ENCODE data around the gene COL9A3. TPM values are rescaled to one million over a fixed set of nuclear protein-coding genes. Genes with fewer than 3 reads are reported as not detected.

Gene COL9A3
- polyA plus RNA-seq, 2 of the 4 experiments (the other 2 are of a cell fraction), result 0.41 to 0.49 TPM

GRCh38 chr20:62785393-62785792, 31.5 kb upstream of the COL9A3 start:
- ChIA-PET POLR2A (no interaction called here), CTCF (interaction anchor here (1.4 to 10.3 kb wide), 5 partner anchors 22 to 143 kb away, joined by 4 to 311 read pairs (median 4); partner anchors contain the start of genes NTSR1 and SLCO4A1)
- FAIRE-seq (no peak), ATAC-seq (no peak), DNase-seq (ENCODE audit: low read depth in 1 of 2, low spot score in 1 of 2) (no peak)
- 62% methylated on average over 8 of the region's 11 CpGs for WGBS (ENCODE audit: missing lambda C conversion rate)
- H3K4me3 ChIP-seq, result no peak overlapping the region
- H3K4me2 ChIP-seq, result no peak overlapping the region
- no peak overlapping the region for H3K27ac ChIP-seq
- TF ChIP-seq HOXA7 (CRISPR knock-in tag; IDR thresholded peaks at IDR 0.05) (no peak), MYC (IDR thresholded peaks at IDR 0.05; ENCODE audit: borderline replicate concordance, low read length) (no peak), JUN (IDR thresholded peaks at IDR 0.05) (no peak), RARB (CRISPR knock-in tag; IDR thresholded peaks at IDR 0.05) (no peak), POLR2A (IDR thresholded peaks at IDR 0.05; ENCODE audit: low read length) (no peak), KDM1A (IDR thresholded peaks at IDR 0.05; ENCODE audit: low read depth) (no peak)
- H3K9me3 ChIP-seq, result no peaks in the 10 kb centered on the region
- H3K4me1 ChIP-seq, result no peaks in the 10 kb centered on the region

GRCh38 chr20:62786157-62786556, 30.7 kb upstream of the COL9A3 start:
- FAIRE-seq (no peak), DNase-seq (ENCODE audit: low read depth in 1 of 2, low spot score in 1 of 2) (no peak), ATAC-seq (no peak)
- Histone ChIP-seq H3K4me3 (no peak overlapping the region), H3K4me1 (peaks cover 1% of the 10 kb centered on the region; the same call in 1 of the 3 replicates), H3K9me3 (no peaks in the 10 kb centered on the region), H3K27ac (no peak overlapping the region), H3K4me2 (no peak overlapping the region)
- CTCF ChIA-PET, result interaction anchor here (1.4 to 10.3 kb wide), 5 partner anchors 22 to 144 kb away, joined by 4 to 311 read pairs (median 4); partner anchors contain the start of genes NTSR1 and SLCO4A1
- no peak for TF ChIP-seq ZNF302 (CRISPR knock-in tag; IDR thresholded peaks at IDR 0.05)
- TF ChIP-seq JUNB (IDR thresholded peaks at IDR 0.05), result no peak
- no peak for TF ChIP-seq RCOR1 (IDR thresholded peaks at IDR 0.05; ENCODE audit: low read depth, low read length)
- TF ChIP-seq SMC3 (IDR thresholded peaks at IDR 0.05), result no peak
- no peak for TF ChIP-seq CHD2 (IDR thresholded peaks at IDR 0.05; ENCODE audit: low read length, partially characterized antibody)
- TF ChIP-seq POLR2A (IDR thresholded peaks at IDR 0.05; ENCODE audit: low read length), result no peak
- no peak for TF ChIP-seq HMGXB4 (CRISPR knock-in tag; IDR thresholded peaks at IDR 0.05; ENCODE audit: borderline replicate concordance)
- TF ChIP-seq FOSB (CRISPR knock-in tag; IDR thresholded peaks at IDR 0.05), result no peak
- no peak for TF ChIP-seq ELK1 (IDR thresholded peaks at IDR 0.05; ENCODE audit: low read depth, low read length)
- no peak for TF ChIP-seq TP53 (CRISPR knock-in tag; IDR thresholded peaks at IDR 0.05)
- TF ChIP-seq REST (IDR thresholded peaks at IDR 0.05), result no peak
- TF ChIP-seq CHD4 (IDR thresholded peaks at IDR 0.05; ENCODE audit: borderline replicate concordance), result no peak
- TF ChIP-seq KDM1A (IDR thresholded peaks at IDR 0.05; ENCODE audit: low read depth), result no peak
- TF ChIP-seq ESRRA (IDR thresholded peaks at IDR 0.05; ENCODE audit: borderline replicate concordance, low read length), result no peak
- TF ChIP-seq FOSL2 (IDR thresholded peaks at IDR 0.05), result no peak
- no peak for TF ChIP-seq FOSL2 (CRISPR knock-in tag; IDR thresholded peaks at IDR 0.05)
- no peak for TF ChIP-seq NFE2L2 (conservative IDR thresholded peaks at IDR 0.05; ENCODE audit: low read length)
- TF ChIP-seq HOXA7 (CRISPR knock-in tag; IDR thresholded peaks at IDR 0.05), result no peak
- POLR2A ChIA-PET, result no interaction called here
- WGBS (ENCODE audit: missing lambda C conversion rate), result 40% methylated on average over 13 of the region's 13 CpGs

Data from A549 (cell line).